Erythroblast (primary cell): ENCODE results near the gene TOGARAM2.

Source experiments
- GATA1 ChIP-seq: IDR thresholded peaks from 2 replicates; pipeline ENCODE4 v1.6.1; 2011; ENCODE audit warnings: low read depth, mild to moderate bottlenecking, control low read depth, low read length, moderate library complexity
- POLR2A ChIP-seq: IDR thresholded peaks from 2 replicates; pipeline ENCODE4 v1.6.1; 2011; ENCODE audit warnings: mild to moderate bottlenecking, low read length

DNA sequence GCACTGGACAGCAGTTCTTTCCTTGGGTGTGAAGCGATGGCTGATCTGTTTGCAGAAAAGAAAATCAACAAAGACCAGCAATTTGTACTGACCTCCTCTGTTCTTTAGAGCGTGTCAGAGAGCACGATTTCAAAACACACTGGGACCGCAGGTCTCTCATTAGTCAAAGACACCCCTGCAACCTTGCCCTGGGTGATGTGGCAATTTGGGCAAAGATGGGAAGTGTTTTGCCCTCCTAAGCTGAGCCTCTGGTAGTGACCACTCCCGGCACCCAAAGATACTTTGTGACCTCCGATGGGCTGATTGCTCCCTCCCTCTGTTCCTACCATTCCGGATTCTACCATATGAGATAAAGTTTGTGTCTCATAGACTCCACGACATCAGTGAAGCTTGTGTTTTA, 115.9 kb downstream of the TOGARAM2 start:
- TF ChIP-seq POLR2A (no peak), GATA1 (no peak)
